Measurements from ENCODE around the gene DLG2.

DNA sequence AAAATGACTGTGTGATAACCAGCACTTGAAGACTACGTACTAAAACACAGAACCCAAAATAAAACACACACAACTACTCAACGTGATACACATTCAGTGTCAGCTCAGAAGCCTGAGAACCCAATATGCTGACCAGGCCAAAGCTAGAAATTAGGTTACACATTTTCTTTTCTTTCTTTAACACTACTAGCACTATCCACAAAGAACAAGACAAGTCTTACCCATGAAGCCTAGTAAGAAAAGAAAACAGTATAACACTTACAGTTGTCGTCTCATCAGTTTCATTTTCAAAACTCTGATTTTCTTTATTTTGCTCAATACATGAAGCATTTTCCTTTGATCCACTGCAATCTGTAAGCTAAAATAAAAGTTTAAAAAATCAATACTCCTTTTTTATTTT, 472.9 kb downstream of the DLG2 start:
- TF ChIP-seq BHLHE40 (IDR thresholded peaks at IDR 0.05; ENCODE audit: low read depth, low read length) (no peak), POLR2A (IDR thresholded peaks at IDR 0.05; ENCODE audit: low read depth, low read length) (no peak), RAD21 (IDR thresholded peaks at IDR 0.05; ENCODE audit: low read length) (no peak), FOS (IDR thresholded peaks at IDR 0.05; ENCODE audit: low read depth, low read length) (no peak), CEBPB (IDR thresholded peaks at IDR 0.05; ENCODE audit: low read depth, low read length) (no peak), RFX5 (IDR thresholded peaks at IDR 0.05; ENCODE audit: low read depth, low read length) (no peak), SMC3 (IDR thresholded peaks at IDR 0.05; ENCODE audit: low read depth, low read length) (no peak), MXI1 (IDR thresholded peaks at IDR 0.05; ENCODE audit: borderline replicate concordance, low read depth, low read length) (no peak), MAZ (IDR thresholded peaks at IDR 0.05; ENCODE audit: borderline replicate concordance, low read depth, low read length) (no peak)
- TF ChIP-seq, protein P1, sequence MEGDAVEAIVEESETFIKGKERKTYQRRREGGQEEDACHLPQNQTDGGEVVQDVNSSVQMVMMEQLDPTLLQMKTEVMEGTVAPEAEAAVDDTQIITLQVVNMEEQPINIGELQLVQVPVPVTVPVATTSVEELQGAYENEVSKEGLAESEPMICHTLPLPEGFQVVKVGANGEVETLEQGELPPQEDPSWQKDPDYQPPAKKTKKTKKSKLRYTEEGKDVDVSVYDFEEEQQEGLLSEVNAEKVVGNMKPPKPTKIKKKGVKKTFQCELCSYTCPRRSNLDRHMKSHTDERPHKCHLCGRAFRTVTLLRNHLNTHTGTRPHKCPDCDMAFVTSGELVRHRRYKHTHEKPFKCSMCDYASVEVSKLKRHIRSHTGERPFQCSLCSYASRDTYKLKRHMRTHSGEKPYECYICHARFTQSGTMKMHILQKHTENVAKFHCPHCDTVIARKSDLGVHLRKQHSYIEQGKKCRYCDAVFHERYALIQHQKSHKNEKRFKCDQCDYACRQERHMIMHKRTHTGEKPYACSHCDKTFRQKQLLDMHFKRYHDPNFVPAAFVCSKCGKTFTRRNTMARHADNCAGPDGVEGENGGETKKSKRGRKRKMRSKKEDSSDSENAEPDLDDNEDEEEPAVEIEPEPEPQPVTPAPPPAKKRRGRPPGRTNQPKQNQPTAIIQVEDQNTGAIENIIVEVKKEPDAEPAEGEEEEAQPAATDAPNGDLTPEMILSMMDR (conservative IDR thresholded peaks at IDR 0.05; ENCODE audit: low read depth, low read length): no peak

All from IMR-90 (cell line).